ENCODE data around the gene ZRANB3. TPM values are rescaled to one million over a fixed set of nuclear protein-coding genes. Genes with fewer than 3 reads are reported as not detected.
"Not testable (repeated sequence)": the region's sequence is repeated elsewhere in the genome, so short reads cannot be mapped to it uniquely, and the experiment has no call there.

ZRANB3 gene
- total and polyA plus RNA-seq, 3 experiments from 2014 or later: 2.5 to 10.3 (median 9.1) TPM

GRCh38 chr2:135512099-135512498 is 18.9 kb downstream of the ZRANB3 start:
- no peak overlapping the region for H3K27ac ChIP-seq (ENCODE audit: low read depth, low read length)
- peaks cover 4% of the 10 kb centered on the region for H3K9me3 ChIP-seq (ENCODE audit: low read length)
- DNase-seq: no peak
- H3K4me1 ChIP-seq (ENCODE audit: insufficient read depth, low read length): no peaks in the 10 kb centered on the region
- Mint-ChIP-seq H3K27me3 (no peaks in the 10 kb centered on the region), H3K9me3 (peaks cover 0 to 22% (median 4%) of the 10 kb centered on the region in 5 donors), H3K36me3 (peaks cover 0 to 17% (median 4%) of the 10 kb centered on the region in 3 donors), H3K27ac (no peak overlapping the region), H3K4me1 (peaks cover 0 to 3% (median 0%) of the 10 kb centered on the region in 3 donors), H3K4me3 (no peak overlapping the region)
- no peak overlapping the region for H3K4me3 ChIP-seq (ENCODE audit: low read length)
- H3K36me3 ChIP-seq (ENCODE audit: insufficient read depth, low read length): no peaks in the 10 kb centered on the region
- H3K27me3 ChIP-seq (ENCODE audit: insufficient read depth, low read length, poor library complexity, severe bottlenecking): no peaks in the 10 kb centered on the region
- ChIA-PET POLR2A (no interaction called here), CTCF (no interaction called here)

DNA sequence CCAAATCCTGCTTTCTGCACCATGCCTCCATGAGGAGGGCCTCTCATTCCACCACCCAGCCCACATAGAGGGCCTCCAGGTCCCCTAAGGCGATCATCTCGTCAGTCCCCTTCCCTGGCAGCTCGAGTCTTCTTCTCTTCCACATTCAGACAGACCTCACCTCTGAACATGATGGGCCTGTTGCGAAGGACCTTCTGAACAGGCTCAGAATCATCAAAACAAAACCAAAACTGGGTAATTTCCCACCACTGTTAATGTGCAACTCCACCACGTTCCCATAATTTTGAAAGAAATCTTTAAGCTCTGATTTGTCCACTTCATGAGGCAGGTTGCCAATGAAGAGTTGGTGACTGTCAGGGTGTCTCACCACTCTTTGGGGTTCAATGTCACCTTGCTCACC is 20.4 kb downstream of the ZRANB3 start:
- H3K4me3 ChIP-seq (ENCODE audit: low read length): no peak overlapping the region
- Mint-ChIP-seq H3K36me3 (peaks cover 0 to 23% (median 4%) of the 10 kb centered on the region in 3 donors), H3K4me3 (no peak overlapping the region), H3K27me3 (no peaks in the 10 kb centered on the region), H3K9me3 (peaks cover 0 to 22% (median 4%) of the 10 kb centered on the region in 5 donors), H3K27ac (no peak overlapping the region), H3K4me1 (peaks cover 0 to 3% (median 0%) of the 10 kb centered on the region in 3 donors)
- H3K9me3 ChIP-seq (ENCODE audit: low read length): no peaks in the 10 kb centered on the region
- ChIA-PET CTCF (no interaction called here), POLR2A (no interaction called here)
- no peaks in the 10 kb centered on the region for H3K4me1 ChIP-seq (ENCODE audit: insufficient read depth, low read length)
- no peak overlapping the region for H3K27ac ChIP-seq (ENCODE audit: low read depth, low read length)
- no peak for DNase-seq
- no peaks in the 10 kb centered on the region for H3K36me3 ChIP-seq (ENCODE audit: insufficient read depth, low read length)
- no peaks in the 10 kb centered on the region for H3K27me3 ChIP-seq (ENCODE audit: insufficient read depth, low read length, poor library complexity, severe bottlenecking)

DNA sequence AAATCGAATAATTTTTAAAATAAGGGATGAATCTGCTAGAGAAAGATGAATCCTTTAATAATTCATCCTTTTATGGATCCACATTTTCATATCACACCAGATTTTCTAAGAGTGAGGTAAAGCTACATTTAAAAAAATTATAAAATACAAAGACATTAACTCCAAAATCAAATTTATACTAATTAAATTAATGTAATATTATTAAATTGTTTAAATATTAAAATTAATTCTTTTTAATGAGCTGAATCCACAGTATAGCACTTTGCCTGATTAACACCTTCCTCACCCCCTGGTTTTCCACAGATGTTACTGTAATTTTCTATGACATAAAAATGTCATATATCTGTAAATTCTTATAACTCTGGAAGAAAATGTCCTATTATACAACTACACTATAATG is 26.2 kb downstream of the ZRANB3 start:
- Histone ChIP-seq H3K9me3 (ENCODE audit: low read length) (no peaks in the 10 kb centered on the region), H3K27ac (ENCODE audit: low read depth, low read length) (no peak overlapping the region), H3K36me3 (ENCODE audit: insufficient read depth, low read length) (no peaks in the 10 kb centered on the region), H3K4me3 (ENCODE audit: low read length) (no peak overlapping the region), H3K4me1 (ENCODE audit: insufficient read depth, low read length) (no peaks in the 10 kb centered on the region), H3K27me3 (ENCODE audit: insufficient read depth, low read length, poor library complexity, severe bottlenecking) (no peaks in the 10 kb centered on the region)
- Mint-ChIP-seq H3K36me3 (peaks cover 15 to 48% (median 23%) of the 10 kb centered on the region in 3 donors), H3K27me3 (no peaks in the 10 kb centered on the region), H3K27ac (no peak overlapping the region), H3K4me3 (no peak overlapping the region), H3K4me1 (peaks cover 0 to 3% (median 0%) of the 10 kb centered on the region in 3 donors), H3K9me3 (peaks cover 0 to 11% (median 3%) of the 10 kb centered on the region in 5 donors)
- POLR2A ChIA-PET: no interaction called here
- CTCF ChIA-PET: no interaction called here
- no peak for DNase-seq

DNA sequence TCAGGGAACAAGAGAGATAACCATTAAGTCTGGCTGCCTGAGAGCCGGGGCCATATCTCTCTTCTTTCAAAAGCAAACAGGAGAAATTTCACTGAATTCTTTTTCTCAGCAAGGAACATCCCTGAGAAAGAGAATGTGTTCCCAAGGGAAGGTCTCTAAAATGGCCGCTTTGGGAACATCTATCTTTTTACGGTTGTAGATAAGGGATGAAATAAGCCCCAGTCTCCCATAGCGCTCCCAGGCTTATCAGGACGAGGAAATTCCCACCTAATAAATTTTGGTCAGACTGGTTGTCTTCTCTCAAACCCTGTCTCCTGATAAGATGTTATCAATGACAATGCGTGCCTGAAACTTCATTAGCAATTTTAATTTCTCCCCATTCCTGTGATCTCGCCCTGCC is 32.4 kb downstream of the ZRANB3 start:
- H3K27me3 Mint-ChIP-seq; H3K4me1 ChIP-seq (ENCODE audit: insufficient read depth, low read length); H3K9me3 ChIP-seq (ENCODE audit: low read length); H3K36me3 ChIP-seq (ENCODE audit: insufficient read depth, low read length); CTCF ChIA-PET; H3K4me3 ChIP-seq (ENCODE audit: low read length); POLR2A ChIA-PET; H3K4me3 Mint-ChIP-seq; H3K27me3 ChIP-seq (ENCODE audit: insufficient read depth, low read length, poor library complexity, severe bottlenecking); H3K27ac ChIP-seq (ENCODE audit: low read depth, low read length); H3K4me1 Mint-ChIP-seq; DNase-seq; H3K27ac Mint-ChIP-seq: not testable (repeated sequence)
- Mint-ChIP-seq H3K9me3 (peaks cover 17 to 38% (median 22%) of the 10 kb centered on the region in 5 donors), H3K36me3 (peaks cover 17 to 62% (median 33%) of the 10 kb centered on the region in 3 donors)

DNA sequence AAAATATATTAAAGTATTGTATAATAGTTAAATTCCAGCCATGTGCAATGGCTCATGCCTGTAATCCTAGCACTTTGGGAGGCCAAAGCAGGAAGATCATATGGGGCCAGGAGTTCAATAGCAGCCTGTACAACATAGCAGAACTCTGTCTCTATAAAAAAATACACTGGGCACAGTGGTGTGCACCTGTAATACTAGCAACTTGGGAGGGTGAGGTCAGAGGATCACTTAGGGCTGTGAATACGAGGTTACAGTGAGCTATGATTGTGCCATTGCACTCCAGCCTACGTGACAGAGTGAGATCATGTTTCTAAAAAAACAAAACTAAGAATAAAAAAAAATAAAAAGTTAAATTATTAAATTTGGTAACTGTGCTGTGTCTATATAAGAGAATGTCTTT is 36.1 kb downstream of the ZRANB3 start:
- H3K4me3 Mint-ChIP-seq: no peak overlapping the region
- peaks cover 9 to 48% (median 13%) of the 10 kb centered on the region in 3 donors for H3K36me3 Mint-ChIP-seq
- Histone ChIP-seq H3K9me3 (ENCODE audit: low read length) (no peaks in the 10 kb centered on the region), H3K27me3 (ENCODE audit: insufficient read depth, low read length, poor library complexity, severe bottlenecking) (no peaks in the 10 kb centered on the region), H3K27ac (ENCODE audit: low read depth, low read length) (no peak overlapping the region), H3K4me3 (ENCODE audit: low read length) (no peak overlapping the region), H3K36me3 (ENCODE audit: insufficient read depth, low read length) (no peaks in the 10 kb centered on the region), H3K4me1 (ENCODE audit: insufficient read depth, low read length) (no peaks in the 10 kb centered on the region)
- no peak overlapping the region for H3K27ac Mint-ChIP-seq
- no peak for DNase-seq
- H3K27me3 Mint-ChIP-seq: no peaks in the 10 kb centered on the region
- peaks cover 17 to 38% (median 22%) of the 10 kb centered on the region in 5 donors for H3K9me3 Mint-ChIP-seq
- POLR2A ChIA-PET: no interaction called here
- H3K4me1 Mint-ChIP-seq: no peaks in the 10 kb centered on the region
- CTCF ChIA-PET: no interaction called here

- ChIA-PET POLR2A (no interaction called here), CTCF (no interaction called here)
- H3K9me3 Mint-ChIP-seq: peaks cover 13 to 35% (median 22%) of the 10 kb centered on the region in 5 donors
- no peaks in the 10 kb centered on the region for H3K4me1 ChIP-seq (ENCODE audit: insufficient read depth, low read length)
- no peaks in the 10 kb centered on the region for H3K4me1 Mint-ChIP-seq
- H3K27me3 ChIP-seq (ENCODE audit: insufficient read depth, low read length, poor library complexity, severe bottlenecking): no peaks in the 10 kb centered on the region
- no peak overlapping the region for H3K27ac ChIP-seq (ENCODE audit: low read depth, low read length)
- H3K4me3 ChIP-seq (ENCODE audit: low read length): no peak overlapping the region
- H3K27ac Mint-ChIP-seq: no peak overlapping the region
- H3K9me3 ChIP-seq (ENCODE audit: low read length): no peaks in the 10 kb centered on the region
- no peak for DNase-seq
- peaks cover 6 to 49% (median 11%) of the 10 kb centered on the region in 3 donors for H3K36me3 Mint-ChIP-seq
- no peaks in the 10 kb centered on the region for H3K27me3 Mint-ChIP-seq
- H3K36me3 ChIP-seq (ENCODE audit: insufficient read depth, low read length): no peaks in the 10 kb centered on the region
- no peak overlapping the region for H3K4me3 Mint-ChIP-seq
These were observed 36.5 kb downstream of the ZRANB3 start for GRCh38 chr2:135494503-135494902.

GRCh38 chr2:135490376-135490775 is 40.6 kb downstream of the ZRANB3 start:
- no peak overlapping the region for H3K4me3 ChIP-seq (ENCODE audit: low read length)
- H3K36me3 ChIP-seq (ENCODE audit: insufficient read depth, low read length): no peaks in the 10 kb centered on the region
- Mint-ChIP-seq H3K4me1 (no peaks in the 10 kb centered on the region), H3K4me3 (no peak overlapping the region), H3K27ac (no peak overlapping the region), H3K27me3 (no peaks in the 10 kb centered on the region), H3K9me3 (peaks cover 0 to 26% (median 6%) of the 10 kb centered on the region in 5 donors), H3K36me3 (peaks cover 5 to 58% (median 17%) of the 10 kb centered on the region in 3 donors)
- POLR2A ChIA-PET: no interaction called here
- no peaks in the 10 kb centered on the region for H3K27me3 ChIP-seq (ENCODE audit: insufficient read depth, low read length, poor library complexity, severe bottlenecking)
- no peaks in the 10 kb centered on the region for H3K9me3 ChIP-seq (ENCODE audit: low read length)
- CTCF ChIA-PET: no interaction called here
- H3K4me1 ChIP-seq (ENCODE audit: insufficient read depth, low read length): no peaks in the 10 kb centered on the region
- DNase-seq: no peak
- no peak overlapping the region for H3K27ac ChIP-seq (ENCODE audit: low read depth, low read length)

DNA sequence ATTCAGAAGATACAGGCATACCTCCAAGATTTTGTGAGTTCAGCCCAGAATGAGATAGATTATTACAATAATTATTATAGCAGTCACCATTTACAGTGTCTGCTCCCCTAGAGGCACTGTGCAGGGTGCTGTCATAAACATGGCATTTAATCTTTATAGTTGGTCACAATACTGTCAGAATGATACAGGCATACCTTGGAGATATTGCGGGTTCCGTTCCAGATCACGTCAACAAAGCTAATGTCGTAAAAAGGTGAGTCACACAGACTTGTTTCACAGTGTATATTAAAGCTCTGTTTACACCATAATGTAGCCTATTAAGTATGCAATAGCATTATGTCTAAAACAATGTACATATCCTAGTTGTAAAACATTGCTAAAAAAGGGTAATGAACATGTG is 45.6 kb downstream of the ZRANB3 start:
- ChIA-PET POLR2A (no interaction called here), CTCF (no interaction called here)
- Histone ChIP-seq H3K4me1 (ENCODE audit: insufficient read depth, low read length) (no peaks in the 10 kb centered on the region), H3K4me3 (ENCODE audit: low read length) (no peak overlapping the region), H3K9me3 (ENCODE audit: low read length) (no peaks in the 10 kb centered on the region), H3K27me3 (ENCODE audit: insufficient read depth, low read length, poor library complexity, severe bottlenecking) (no peaks in the 10 kb centered on the region), H3K27ac (ENCODE audit: low read depth, low read length) (no peak overlapping the region), H3K36me3 (ENCODE audit: insufficient read depth, low read length) (no peaks in the 10 kb centered on the region)
- no peak overlapping the region for H3K27ac Mint-ChIP-seq
- no peak for DNase-seq
- no peaks in the 10 kb centered on the region for H3K27me3 Mint-ChIP-seq
- no peak overlapping the region for H3K4me3 Mint-ChIP-seq
- peaks cover 6 to 46% (median 19%) of the 10 kb centered on the region in 3 donors for H3K36me3 Mint-ChIP-seq
- H3K9me3 Mint-ChIP-seq: peaks cover 0 to 24% (median 2%) of the 10 kb centered on the region in 5 donors
- no peaks in the 10 kb centered on the region for H3K4me1 Mint-ChIP-seq

DNA sequence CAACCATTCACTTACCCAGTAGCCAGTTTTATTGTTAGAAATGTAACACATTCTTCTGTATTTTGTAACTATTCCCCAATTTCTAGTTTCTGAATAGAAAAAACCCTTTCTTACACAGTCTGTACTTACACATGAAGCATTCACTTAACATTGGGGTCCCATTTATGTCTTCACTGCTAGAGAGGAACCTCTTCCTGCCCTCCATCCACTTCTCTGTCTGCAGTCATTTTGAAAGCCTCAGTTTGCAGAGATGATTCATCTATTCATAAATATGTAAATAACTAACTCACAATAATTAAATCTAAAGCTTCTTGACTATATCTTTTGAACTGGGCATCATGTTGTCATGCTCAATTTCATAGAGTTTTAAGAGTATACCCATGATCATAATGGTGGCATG is 55.9 kb downstream of the ZRANB3 start:
- no peaks in the 10 kb centered on the region for H3K4me1 ChIP-seq (ENCODE audit: insufficient read depth, low read length)
- CTCF ChIA-PET: interaction anchor here (3.8 kb wide), 1 partner anchor 234 kb away, joined by 27 read pairs; no protein-coding TSS in a partner anchor
- no peak for DNase-seq
- H3K9me3 ChIP-seq (ENCODE audit: low read length): no peaks in the 10 kb centered on the region
- Mint-ChIP-seq H3K9me3 (peaks cover 0 to 1% (median 0%) of the 10 kb centered on the region in 5 donors), H3K36me3 (peaks cover 0 to 4% (median 0%) of the 10 kb centered on the region in 3 donors), H3K27me3 (no peaks in the 10 kb centered on the region), H3K27ac (no peak overlapping the region), H3K4me3 (no peak overlapping the region), H3K4me1 (no peaks in the 10 kb centered on the region)
- no peaks in the 10 kb centered on the region for H3K36me3 ChIP-seq (ENCODE audit: insufficient read depth, low read length)
- POLR2A ChIA-PET: no interaction called here
- no peak overlapping the region for H3K4me3 ChIP-seq (ENCODE audit: low read length)
- no peak overlapping the region for H3K27ac ChIP-seq (ENCODE audit: low read depth, low read length)
- H3K27me3 ChIP-seq (ENCODE audit: insufficient read depth, low read length, poor library complexity, severe bottlenecking): no peaks in the 10 kb centered on the region

Measured in CD8-positive, alpha-beta memory T cell (primary cell).